ENCODE data around the gene NACA2.

Gene NACA2

GRCh38 chr17:61543786-61544415 is 47.1 kb downstream of the NACA2 start:
- no peak for DNase-seq

DNA sequence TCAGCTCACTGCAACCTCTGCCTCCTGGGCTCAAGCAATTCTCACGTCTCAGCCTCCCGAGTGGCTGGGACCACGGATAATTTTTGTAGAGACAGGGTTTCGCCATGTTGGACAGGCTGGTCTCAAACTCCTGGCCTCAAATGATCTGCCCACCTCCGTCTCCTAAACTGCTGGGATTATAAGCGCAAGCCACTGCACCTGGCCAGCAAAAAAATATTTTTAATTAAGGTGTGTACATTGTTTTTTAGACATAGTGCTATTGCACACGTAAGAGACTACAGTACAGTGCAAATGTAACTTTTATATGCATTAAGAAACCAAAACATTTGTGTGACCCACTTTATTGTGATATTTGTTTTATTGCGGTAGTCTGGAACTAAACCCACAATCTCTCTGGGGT is 49.0 kb downstream of the NACA2 start:
- no peak for DNase-seq

GRCh38 chr17:61540874-61541273 is 50.1 kb downstream of the NACA2 start:
- DNase-seq, result no peak
